Measurements from ENCODE around the gene CD300LF. TPM values are rescaled to one million over a fixed set of nuclear protein-coding genes. Genes with fewer than 3 reads are reported as not detected.

Gene CD300LF
- not detected in 2 replicates for total RNA-seq

DNA sequence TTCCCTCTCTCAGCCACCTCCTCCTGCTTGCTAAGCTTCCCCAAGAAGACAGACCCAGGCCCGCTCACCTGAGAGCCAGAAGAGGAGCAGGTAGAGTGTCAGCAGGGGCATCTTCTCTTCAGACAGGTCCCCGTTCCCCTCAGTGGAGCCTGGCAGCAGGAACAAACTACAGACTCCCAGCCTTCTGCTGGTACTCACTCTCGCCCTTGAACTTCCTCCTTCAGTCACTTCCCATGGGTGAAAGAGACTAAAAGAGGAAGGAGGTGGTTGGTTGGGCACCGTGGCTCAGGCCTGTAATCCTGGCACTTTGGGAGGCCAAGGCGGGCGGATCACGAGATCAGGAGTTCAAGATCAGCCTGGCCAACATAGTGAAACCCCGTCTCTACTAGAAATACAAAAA lies at the start of gene CD300LF:
CD300LF (minus strand) TSS at position 168 of the 400 bp plus-strand sequence; CDS start at position 111, 57 bp downstream.

DNA sequence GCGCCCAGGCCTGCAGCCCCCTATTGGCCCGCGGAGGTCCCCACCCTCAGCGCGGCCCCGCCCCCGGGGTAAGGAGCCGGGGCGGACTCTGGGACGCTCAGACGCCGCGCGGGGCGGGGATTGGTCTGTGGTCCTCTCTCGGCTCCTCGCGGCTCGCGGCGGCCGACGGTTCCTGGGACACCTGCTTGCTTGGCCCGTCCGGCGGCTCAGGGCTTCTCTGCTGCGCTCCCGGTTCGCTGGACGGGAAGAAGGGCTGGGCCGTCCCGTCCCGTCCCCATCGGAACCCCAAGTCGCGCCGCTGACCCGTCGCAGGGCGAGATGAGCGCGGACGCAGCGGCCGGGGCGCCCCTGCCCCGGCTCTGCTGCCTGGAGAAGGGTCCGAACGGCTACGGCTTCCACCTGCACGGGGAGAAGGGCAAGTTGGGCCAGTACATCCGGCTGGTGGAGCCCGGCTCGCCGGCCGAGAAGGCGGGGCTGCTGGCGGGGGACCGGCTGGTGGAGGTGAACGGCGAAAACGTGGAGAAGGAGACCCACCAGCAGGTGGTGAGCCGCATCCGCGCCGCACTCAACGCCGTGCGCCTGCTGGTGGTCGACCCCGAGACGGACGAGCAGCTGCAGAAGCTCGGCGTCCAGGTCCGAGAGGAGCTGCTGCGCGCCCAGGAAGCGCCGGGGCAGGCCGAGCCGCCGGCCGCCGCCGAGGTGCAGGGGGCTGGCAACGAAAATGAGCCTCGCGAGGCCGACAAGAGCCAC lies 36.0 kb upstream of the CD300LF start, which contains the start of gene NHERF1:
NHERF1 (plus strand) TSS at position 100 of the 750 bp plus-strand sequence; CDS start at position 319, 219 bp downstream.

DNA sequence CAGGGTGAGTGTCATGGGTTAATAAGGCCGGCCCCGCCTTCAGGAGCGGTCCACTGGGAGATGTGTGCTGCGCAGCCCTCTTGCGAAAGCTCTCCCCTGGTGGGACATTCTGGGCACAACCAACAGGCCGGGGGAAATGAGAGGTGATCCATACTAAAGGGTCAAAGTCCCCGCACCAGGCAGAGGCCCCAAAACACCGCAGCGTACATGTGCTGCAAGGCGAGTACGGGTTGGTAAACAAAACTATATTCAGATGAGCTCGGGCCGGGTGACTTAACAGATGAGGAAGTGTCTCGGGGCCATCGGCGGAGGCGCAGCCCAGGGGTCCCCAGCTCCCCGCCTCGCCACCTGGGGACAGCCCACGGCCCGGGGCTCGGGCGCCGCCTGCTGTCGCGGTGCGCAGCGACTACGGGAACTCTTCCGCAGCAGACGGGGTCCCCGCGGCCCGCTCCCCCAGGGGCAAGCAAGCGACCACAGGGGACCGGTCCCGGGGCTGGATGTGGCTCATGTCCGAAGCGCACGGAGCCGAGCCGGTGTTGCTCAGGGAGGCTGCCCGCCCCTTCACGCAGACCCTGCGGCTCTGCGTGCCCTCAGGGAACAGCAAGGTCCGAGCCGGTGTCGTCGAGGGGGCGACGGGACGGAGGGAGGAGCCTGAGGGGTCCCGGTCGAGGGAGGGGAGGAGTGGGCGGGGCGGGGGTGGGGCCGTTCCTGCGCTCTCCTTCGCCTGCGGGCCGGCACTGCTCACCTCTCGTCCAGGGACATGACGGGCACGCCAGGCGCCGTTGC lies 24.0 kb upstream of the CD300LF start, which contains the start of gene RAB37:
RAB37 (plus strand) TSS at position 744 of the 786 bp plus-strand sequence; CDS start at position 761, 17 bp downstream.

Other genes starting within 250 kb of the CD300LF start
- gene CD300A, start 246.3 kb downstream of the CD300LF start, total RNA-seq, result 0.50 TPM in 1 of 2 replicates, not detected in the other
- under 0.01 TPM in 1 of 2 replicates, not detected in the other for gene CD300LB, start 181.4 kb downstream of the CD300LF start, total RNA-seq
- not detected in 2 replicates for gene CD300C, start 166.8 kb downstream of the CD300LF start, total RNA-seq
- gene CD300H, start 145.4 kb downstream of the CD300LF start, total RNA-seq, result not detected in 2 replicates
- not detected in 2 replicates for gene CD300LD, start 120.6 kb downstream of the CD300LF start, total RNA-seq
- gene CD300E, start 89.2 kb downstream of the CD300LF start, total RNA-seq, result not detected in 2 replicates
- gene RAB37, start 24.3 kb upstream of the CD300LF start, total RNA-seq, result 0.83 and 0.87 TPM in 2 replicates
- 10.6 and 12.4 TPM in 2 replicates for gene NHERF1, start 35.7 kb upstream of the CD300LF start, total RNA-seq
- gene NAT9, start 63.4 kb upstream of the CD300LF start, total RNA-seq, result 38.3 and 44.2 TPM in 2 replicates
- under 0.01 and 1.3 TPM in 2 replicates for gene GRIN2C, start 147.0 kb upstream of the CD300LF start, total RNA-seq
- 42.2 and 121 TPM in 2 replicates for gene FDXR, start 160.1 kb upstream of the CD300LF start, total RNA-seq
- not detected in 2 replicates for gene FADS6, start 180.7 kb upstream of the CD300LF start, total RNA-seq
- under 0.01 TPM in 2 replicates for gene USH1G, start 210.3 kb upstream of the CD300LF start, total RNA-seq
- gene OTOP2, start 211.3 kb upstream of the CD300LF start, total RNA-seq, result not detected in 2 replicates
- not detected in 2 replicates for gene OTOP3, start 223.0 kb upstream of the CD300LF start, total RNA-seq